ENCODE measurements around the gene SLC35D2. TPM values are rescaled to one million over a fixed set of nuclear protein-coding genes. Genes with fewer than 3 reads are reported as not detected.

SLC35D2 gene
- 26.9 and 29.9 TPM in 2 replicates for total RNA-seq

DNA sequence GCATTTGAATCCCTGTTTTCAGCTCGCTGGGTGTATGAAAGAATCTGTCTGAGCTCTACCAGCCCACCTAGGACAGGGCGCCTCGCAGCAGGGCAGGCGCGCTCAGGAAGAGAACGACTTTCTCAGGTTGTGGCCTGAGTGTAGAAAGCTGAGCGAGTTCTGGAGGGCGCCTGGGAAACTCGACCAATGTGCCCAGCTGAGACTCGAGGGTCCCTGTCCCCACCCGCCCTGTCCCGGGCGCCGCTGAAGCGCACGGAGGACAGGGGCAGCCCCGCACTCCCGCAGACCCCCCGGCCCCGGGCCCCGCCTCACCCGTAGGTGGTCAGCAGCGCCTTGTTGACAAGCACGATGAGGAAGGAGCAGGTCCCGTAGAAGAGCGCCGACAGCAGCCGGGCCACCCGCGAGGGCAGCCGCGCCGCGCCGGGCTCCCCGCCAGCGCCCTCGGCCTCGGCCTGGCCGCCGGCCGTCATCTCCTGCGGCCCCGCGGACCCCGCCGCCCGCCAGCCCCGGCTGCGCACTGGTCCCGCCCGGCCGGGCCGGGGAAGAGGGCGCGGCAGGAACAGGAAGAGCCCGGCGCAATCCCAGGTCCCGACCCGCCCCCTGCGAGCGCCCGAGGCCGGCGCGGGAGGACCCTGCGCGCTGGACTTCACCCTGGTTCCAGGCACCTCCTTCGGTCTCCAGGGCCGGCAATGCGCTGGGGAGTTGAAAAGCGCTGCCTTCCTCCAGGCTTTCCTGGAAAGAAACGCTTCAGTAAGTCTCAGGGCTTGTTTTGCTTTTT, at the start of gene SLC35D2:
Gene SLC35D2 (minus strand): TSS at position 547 of the 778 bp plus-strand sequence. CDS start 77 bp downstream, at position 470.

DNA sequence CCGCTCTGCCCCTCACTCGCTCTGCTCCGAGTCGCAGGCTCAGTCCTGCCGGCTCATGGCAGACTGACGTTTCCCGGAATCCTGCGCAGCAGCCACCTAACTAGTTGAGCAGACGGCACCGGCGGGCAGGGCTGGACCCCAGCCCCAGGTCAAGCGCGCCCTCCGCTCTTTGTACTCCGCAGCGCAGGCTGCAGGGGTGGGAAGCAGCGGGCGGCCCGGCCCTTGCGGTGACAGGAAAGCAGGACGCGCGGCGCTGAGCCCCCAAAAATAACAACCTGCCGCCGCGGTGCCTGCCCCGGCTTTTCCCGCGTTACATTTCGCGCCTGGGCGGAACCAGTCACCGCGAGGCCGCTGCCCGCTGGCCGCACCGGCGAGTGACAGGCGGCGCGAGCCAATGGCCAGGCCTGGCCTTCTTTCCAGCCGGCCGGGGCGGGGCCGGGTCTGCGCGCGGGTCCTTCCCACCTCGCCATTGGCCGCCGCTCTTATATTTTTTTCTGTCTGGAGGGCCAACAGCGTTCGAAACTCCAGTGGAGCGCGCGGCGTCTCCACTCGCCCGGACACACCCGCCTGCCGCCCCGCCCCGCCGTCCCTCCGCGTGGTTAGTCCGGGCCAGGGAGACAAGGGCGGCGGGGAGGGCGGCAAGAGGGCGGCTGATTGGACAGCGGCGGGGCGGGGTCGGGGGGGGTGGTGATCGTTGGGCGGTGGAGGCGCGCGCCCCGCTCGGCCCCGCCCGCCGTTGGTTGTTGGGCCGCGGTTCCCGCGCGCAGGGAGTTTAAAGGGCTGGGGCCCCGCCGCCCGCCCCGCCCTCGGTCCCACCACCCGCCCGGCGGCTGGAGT, 34.8 kb upstream of the SLC35D2 start, which contains the start of gene ZNF367:
Gene ZNF367 (minus strand): TSS at position 288 of the 837 bp plus-strand sequence. CDS start 338 bp downstream, outside the sequence.

DNA sequence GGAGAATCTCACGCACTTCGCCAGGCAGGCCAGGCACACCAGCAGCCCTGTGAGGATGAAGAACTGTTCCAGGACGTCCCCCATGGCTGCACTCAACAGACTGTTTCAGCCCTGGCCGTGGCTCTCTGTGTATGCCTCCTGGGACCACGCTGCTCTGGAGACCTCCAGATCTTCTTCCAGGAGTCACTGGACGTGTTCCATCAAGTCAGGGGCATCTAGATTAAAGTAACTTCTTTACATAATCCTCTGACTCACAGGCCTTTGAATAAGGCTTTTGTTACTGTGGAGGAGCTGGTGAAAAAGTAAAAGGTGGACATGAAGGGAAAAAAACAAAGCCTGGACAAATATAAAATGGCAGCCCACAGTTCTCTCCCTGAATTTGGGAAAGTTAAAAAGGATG, 81.5 kb downstream of the SLC35D2 start, which contains the start of gene HSD17B3:
Gene HSD17B3 (minus strand): TSS at position 156 of the 400 bp plus-strand sequence. CDS start 72 bp downstream, at position 84.

Other genes with a start within 250 kb of the SLC35D2 start
- not detected in 2 replicates for gene HSD17B3, start 81.5 kb downstream of the SLC35D2 start, total RNA-seq
- 0.22 and 9.0 TPM in 2 replicates for gene ZNF367, start 34.7 kb upstream of the SLC35D2 start, total RNA-seq
- gene HABP4, start 66.5 kb upstream of the SLC35D2 start, total RNA-seq, result 13.6 and 17.7 TPM in 2 replicates
- 11.7 and 12.7 TPM in 2 replicates for gene CDC14B, start 236.1 kb upstream of the SLC35D2 start, total RNA-seq

Data from placental pericyte (primary cell).